Peyer's patch (tissue), 4 donors: ENCODE measurements around the gene TNC.

Source experiments
- POLR2A ChIP-seq, 2 donors: fragments of 450-650 bp; IDR thresholded peaks; one replicate each; pipeline ENCODE4 v1.5.1; 2017; ENCODE audit warnings: antibody characterized with exemption in 2 of 2, mild to moderate bottlenecking in 2 of 2, moderate library complexity in 2 of 2
- TF ChIP-seq, protein P1 (sequence below), 6 experiments: fragments of 450-650 bp in 4 of 6; fragments of 200-600 bp in 2 of 6; sonication (generic) in 1 of 6; IDR thresholded peaks; one replicate each; pipeline ENCODE4 v1.5.1; 2017 to 2019; ENCODE audit warnings: antibody characterized with exemption in 6 of 6, mild to moderate bottlenecking in 3 of 6, moderate library complexity in 1 of 6

- TF ChIP-seq POLR2A (IDR thresholded peaks at IDR 0.05), result no peak
- TF ChIP-seq, protein P1, sequence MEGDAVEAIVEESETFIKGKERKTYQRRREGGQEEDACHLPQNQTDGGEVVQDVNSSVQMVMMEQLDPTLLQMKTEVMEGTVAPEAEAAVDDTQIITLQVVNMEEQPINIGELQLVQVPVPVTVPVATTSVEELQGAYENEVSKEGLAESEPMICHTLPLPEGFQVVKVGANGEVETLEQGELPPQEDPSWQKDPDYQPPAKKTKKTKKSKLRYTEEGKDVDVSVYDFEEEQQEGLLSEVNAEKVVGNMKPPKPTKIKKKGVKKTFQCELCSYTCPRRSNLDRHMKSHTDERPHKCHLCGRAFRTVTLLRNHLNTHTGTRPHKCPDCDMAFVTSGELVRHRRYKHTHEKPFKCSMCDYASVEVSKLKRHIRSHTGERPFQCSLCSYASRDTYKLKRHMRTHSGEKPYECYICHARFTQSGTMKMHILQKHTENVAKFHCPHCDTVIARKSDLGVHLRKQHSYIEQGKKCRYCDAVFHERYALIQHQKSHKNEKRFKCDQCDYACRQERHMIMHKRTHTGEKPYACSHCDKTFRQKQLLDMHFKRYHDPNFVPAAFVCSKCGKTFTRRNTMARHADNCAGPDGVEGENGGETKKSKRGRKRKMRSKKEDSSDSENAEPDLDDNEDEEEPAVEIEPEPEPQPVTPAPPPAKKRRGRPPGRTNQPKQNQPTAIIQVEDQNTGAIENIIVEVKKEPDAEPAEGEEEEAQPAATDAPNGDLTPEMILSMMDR (IDR thresholded peaks at IDR 0.05), result no peak
Observed at GRCh38 chr9:115144706-115145105, 26.7 kb upstream of the TNC start.
